Fibroblast of pulmonary artery (primary cell): ENCODE data around the gene IHH.

Experiments
- DNase-seq: peaks from one replicate; pipeline ENCODE4 v3.0.0-alpha.2; 2010; ENCODE audit warnings: low read depth
- H3K4me3 ChIP-seq: replicated peaks from 2 replicates; pipeline ENCODE4 v1.5.1; 2011; ENCODE audit warnings: low read depth, mild to moderate bottlenecking, control low read depth, low read length, moderate library complexity
- CTCF ChIP-seq: IDR thresholded peaks from 2 replicates; pipeline ENCODE4 v1.5.1; 2011; ENCODE audit warnings: mild to moderate bottlenecking, control low read depth, low read length, inconsistent platforms; ENCODE audit errors: missing control alignments

The IHH gene

GRCh38 chr2:219095406-219095935 is 34.8 kb upstream of the IHH start:
- no peak for TF ChIP-seq CTCF
- no peak for DNase-seq
- no peak overlapping the region for H3K4me3 ChIP-seq

- TF ChIP-seq CTCF: no peak
- no peak overlapping the region for H3K4me3 ChIP-seq
- no peak for DNase-seq
Observed at GRCh38 chr2:219094171-219094570, 33.5 kb upstream of the IHH start.

GRCh38 chr2:219090436-219091299 is 29.9 kb upstream of the IHH start:
- no peak for TF ChIP-seq CTCF
- no peak overlapping the region for H3K4me3 ChIP-seq

GRCh38 chr2:219089330-219089729 is 28.6 kb upstream of the IHH start:
- H3K4me3 ChIP-seq: no peak overlapping the region
- TF ChIP-seq CTCF: no peak
- DNase-seq: no peak

More at GRCh38 chr2:219090436-219091299, 29.9 kb upstream of the IHH start:
- no peak for DNase-seq

GRCh38 chr2:219087848-219088247 is 27.1 kb upstream of the IHH start:
- H3K4me3 ChIP-seq: no peak overlapping the region
- DNase-seq: no peak
- TF ChIP-seq CTCF: no peak

GRCh38 chr2:219087361-219087760 is 26.6 kb upstream of the IHH start:
- TF ChIP-seq CTCF: no peak
- DNase-seq: no peak
- no peak overlapping the region for H3K4me3 ChIP-seq
